WTC11 (cell line): Measurements from ENCODE around the gene GRIK2. TPM values are rescaled to one million over a fixed set of nuclear protein-coding genes. Genes with fewer than 3 reads are reported as not detected.

Experiments
- ATAC-seq: fragments of 200-7000 bp; cut with Tn5 transposase; 2 replicates; pipeline ENCODE4 v1.10.0; 2021; ENCODE audit warnings: mild to moderate bottlenecking, moderate library complexity
- CTCF ChIA-PET: fragments of 300-600 bp; sonication (Branson Sonifier 250); formaldehyde crosslinking; loops from one replicate; lab custom pipeline; 2021; ENCODE audit warnings: antibody characterized with exemption; lab: Charles Lee
- POLR2A ChIA-PET: fragments of 350-600 bp; sonication (Branson Sonifier 250); formaldehyde crosslinking; loops from one replicate; lab custom pipeline; 2021; ENCODE audit warnings: antibody characterized with exemption; lab: Charles Lee
- DNase-seq: peaks from one replicate; pipeline ENCODE4 v3.0.0; 2021; ENCODE audit warnings: low spot score
- H3K27ac Mint-ChIP-seq: 2 replicates; pipeline ENCODE4 v1.8.0; 2021; ENCODE audit warnings: mixed read lengths
- H3K27me3 Mint-ChIP-seq: 2 replicates; pipeline ENCODE4 v1.8.0; 2021; ENCODE audit warnings: low read depth, mild to moderate bottlenecking, moderate library complexity, mixed read lengths
- H3K36me3 Mint-ChIP-seq: 2 replicates; pipeline ENCODE4 v1.8.0; 2021; ENCODE audit warnings: mixed read lengths
- H3K4me1 Mint-ChIP-seq: 2 replicates; pipeline ENCODE4 v1.8.0; 2022; ENCODE audit warnings: mixed read lengths
- H3K4me3 Mint-ChIP-seq: 2 replicates; pipeline ENCODE4 v1.8.0; 2021; ENCODE audit warnings: mild to moderate bottlenecking, moderate library complexity, mixed read lengths
- H3K9me3 Mint-ChIP-seq: 2 replicates; pipeline ENCODE4 v1.8.0; 2021; ENCODE audit warnings: mixed read lengths
- AR ChIP-seq: fragments of 250-450 bp; sonication (Bioruptor Pico); IDR thresholded peaks from 2 replicates; pipeline ENCODE4 v1.9.0; 2021; ENCODE audit warnings: mild to moderate bottlenecking
- CBFB ChIP-seq: sonication (generic); formaldehyde crosslinking; IDR thresholded peaks from 2 replicates; pipeline ENCODE4 v1.8.1; 2022; ENCODE audit warnings: mild to moderate bottlenecking, low read depth, missing genetic modification reagents
- CREM ChIP-seq: sonication (generic); formaldehyde crosslinking; IDR thresholded peaks from 2 replicates; pipeline ENCODE4 v1.8.1; 2022; ENCODE audit warnings: mild to moderate bottlenecking, missing genetic modification reagents, moderate library complexity
- MYBL2 ChIP-seq: sonication (generic); formaldehyde crosslinking; IDR thresholded peaks from 2 replicates; pipeline ENCODE4 v1.8.1; 2023; ENCODE audit warnings: mild to moderate bottlenecking, moderate library complexity, missing genetic modification reagents
- PRDM15 ChIP-seq: sonication (generic); formaldehyde crosslinking; IDR thresholded peaks from 2 replicates; pipeline ENCODE4 v1.8.0; 2022; ENCODE audit warnings: missing genetic modification reagents
- PREB ChIP-seq: sonication (generic); formaldehyde crosslinking; IDR thresholded peaks from 2 replicates; pipeline ENCODE4 v1.8.1; 2022; ENCODE audit warnings: mild to moderate bottlenecking, missing genetic modification reagents, moderate library complexity, borderline replicate concordance
- PRRX2 ChIP-seq: fragments of 250-450 bp; sonication (Bioruptor Pico); IDR thresholded peaks from 2 replicates; pipeline ENCODE4 v1.8.0; 2021; ENCODE audit warnings: mild to moderate bottlenecking
- SP1 ChIP-seq: sonication (generic); formaldehyde crosslinking; conservative IDR thresholded peaks from 2 replicates; pipeline ENCODE4 v1.8.1; 2022; ENCODE audit warnings: missing genetic modification reagents
- TCF7 ChIP-seq: sonication (generic); formaldehyde crosslinking; IDR thresholded peaks from 2 replicates; pipeline ENCODE4 v1.8.0; 2022; ENCODE audit warnings: mild to moderate bottlenecking, low read depth, missing genetic modification reagents, moderate library complexity
- ZBTB43 ChIP-seq: sonication (generic); formaldehyde crosslinking; IDR thresholded peaks from 2 replicates; pipeline ENCODE4 v1.8.1; 2023; ENCODE audit warnings: mild to moderate bottlenecking, missing genetic modification reagents
- ZNF121 ChIP-seq: sonication (generic); formaldehyde crosslinking; IDR thresholded peaks from 2 replicates; pipeline ENCODE4 v1.8.0; 2023; ENCODE audit warnings: missing genetic modification reagents
- total RNA-seq: library from RNA; stranded (reverse); gene quantifications from 3 replicates; pipeline ENCODE4 v1.2.3, GENCODE V29; 2021
- TF ChIP-seq, protein P1 (sequence below): sonication (generic); formaldehyde crosslinking; IDR thresholded peaks from 2 replicates; pipeline ENCODE4 v1.8.1; 2023; ENCODE audit warnings: mild to moderate bottlenecking, missing genetic modification reagents, moderate library complexity
- TF ChIP-seq, protein P2 (sequence below): sonication (generic); formaldehyde crosslinking; IDR thresholded peaks from 2 replicates; pipeline ENCODE4 v1.8.1; 2023; ENCODE audit warnings: mild to moderate bottlenecking, missing genetic modification reagents, borderline replicate concordance
- TF ChIP-seq, protein P3 (sequence below): fragments of 250-450 bp; sonication (Bioruptor Pico); IDR thresholded peaks from 2 replicates; pipeline ENCODE4 v1.8.0; 2021; ENCODE audit warnings: mild to moderate bottlenecking

The GRIK2 gene
- total RNA-seq, 1 experiment from 2014 or later, result 2.7 TPM

DNA sequence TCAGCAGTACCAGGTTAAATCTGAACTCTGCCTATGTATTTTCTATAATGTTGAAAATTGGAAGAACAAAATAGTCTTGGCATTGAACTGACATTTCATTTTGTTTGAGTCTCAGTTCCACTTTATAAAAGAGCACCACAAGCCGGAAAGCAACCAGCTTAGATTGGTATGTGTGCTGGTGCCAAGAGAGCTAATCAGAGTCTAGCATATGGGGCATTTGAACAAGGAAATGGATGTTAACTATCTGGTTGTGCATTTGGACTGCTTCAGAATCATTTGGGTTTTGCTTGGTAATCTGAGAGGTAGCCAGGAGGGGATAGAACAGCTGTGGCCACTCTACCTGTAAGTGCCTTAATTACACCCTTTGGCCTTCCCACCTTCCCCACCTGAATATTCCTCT lies 184.8 kb downstream of the GRIK2 start:
- Mint-ChIP-seq H3K4me1 (peaks cover 12% of the 10 kb centered on the region), H3K36me3 (no peaks in the 10 kb centered on the region), H3K9me3 (peaks cover 15% of the 10 kb centered on the region), H3K27me3 (no peaks in the 10 kb centered on the region), H3K27ac (peak overlapping the region; percentile 3; the same call in 1 of the 2 replicates), H3K4me3 (no peak overlapping the region)
- ATAC-seq, result peak; percentile 56; the same call in 1 of the 2 replicates
- ChIA-PET CTCF (no interaction called here), POLR2A (interaction anchor here (0.6 kb wide), 1 partner anchor 14 kb away, joined by 3 read pairs; no protein-coding TSS in a partner anchor)
- DNase-seq, result no peak
- TF ChIP-seq, protein P1, sequence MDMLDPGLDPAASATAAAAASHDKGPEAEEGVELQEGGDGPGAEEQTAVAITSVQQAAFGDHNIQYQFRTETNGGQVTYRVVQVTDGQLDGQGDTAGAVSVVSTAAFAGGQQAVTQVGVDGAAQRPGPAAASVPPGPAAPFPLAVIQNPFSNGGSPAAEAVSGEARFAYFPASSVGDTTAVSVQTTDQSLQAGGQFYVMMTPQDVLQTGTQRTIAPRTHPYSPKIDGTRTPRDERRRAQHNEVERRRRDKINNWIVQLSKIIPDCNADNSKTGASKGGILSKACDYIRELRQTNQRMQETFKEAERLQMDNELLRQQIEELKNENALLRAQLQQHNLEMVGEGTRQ (CRISPR knock-in tag), result no peak
- TF ChIP-seq MYBL2 (CRISPR knock-in tag) (no peak), ZBTB43 (no peak), PRRX2 (CRISPR knock-in tag) (no peak), SP1 (CRISPR knock-in tag) (no peak), AR (no peak), TCF7 (CRISPR knock-in tag) (no peak), CREM (CRISPR knock-in tag) (no peak), CBFB (CRISPR knock-in tag) (no peak), PRDM15 (CRISPR knock-in tag) (no peak), PREB (CRISPR knock-in tag) (no peak), ZNF121 (no peak)
- TF ChIP-seq, protein P2, sequence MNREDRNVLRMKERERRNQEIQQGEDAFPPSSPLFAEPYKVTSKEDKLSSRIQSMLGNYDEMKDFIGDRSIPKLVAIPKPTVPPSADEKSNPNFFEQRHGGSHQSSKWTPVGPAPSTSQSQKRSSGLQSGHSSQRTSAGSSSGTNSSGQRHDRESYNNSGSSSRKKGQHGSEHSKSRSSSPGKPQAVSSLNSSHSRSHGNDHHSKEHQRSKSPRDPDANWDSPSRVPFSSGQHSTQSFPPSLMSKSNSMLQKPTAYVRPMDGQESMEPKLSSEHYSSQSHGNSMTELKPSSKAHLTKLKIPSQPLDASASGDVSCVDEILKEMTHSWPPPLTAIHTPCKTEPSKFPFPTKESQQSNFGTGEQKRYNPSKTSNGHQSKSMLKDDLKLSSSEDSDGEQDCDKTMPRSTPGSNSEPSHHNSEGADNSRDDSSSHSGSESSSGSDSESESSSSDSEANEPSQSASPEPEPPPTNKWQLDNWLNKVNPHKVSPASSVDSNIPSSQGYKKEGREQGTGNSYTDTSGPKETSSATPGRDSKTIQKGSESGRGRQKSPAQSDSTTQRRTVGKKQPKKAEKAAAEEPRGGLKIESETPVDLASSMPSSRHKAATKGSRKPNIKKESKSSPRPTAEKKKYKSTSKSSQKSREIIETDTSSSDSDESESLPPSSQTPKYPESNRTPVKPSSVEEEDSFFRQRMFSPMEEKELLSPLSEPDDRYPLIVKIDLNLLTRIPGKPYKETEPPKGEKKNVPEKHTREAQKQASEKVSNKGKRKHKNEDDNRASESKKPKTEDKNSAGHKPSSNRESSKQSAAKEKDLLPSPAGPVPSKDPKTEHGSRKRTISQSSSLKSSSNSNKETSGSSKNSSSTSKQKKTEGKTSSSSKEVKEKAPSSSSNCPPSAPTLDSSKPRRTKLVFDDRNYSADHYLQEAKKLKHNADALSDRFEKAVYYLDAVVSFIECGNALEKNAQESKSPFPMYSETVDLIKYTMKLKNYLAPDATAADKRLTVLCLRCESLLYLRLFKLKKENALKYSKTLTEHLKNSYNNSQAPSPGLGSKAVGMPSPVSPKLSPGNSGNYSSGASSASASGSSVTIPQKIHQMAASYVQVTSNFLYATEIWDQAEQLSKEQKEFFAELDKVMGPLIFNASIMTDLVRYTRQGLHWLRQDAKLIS, result no peak
- TF ChIP-seq, protein P3, sequence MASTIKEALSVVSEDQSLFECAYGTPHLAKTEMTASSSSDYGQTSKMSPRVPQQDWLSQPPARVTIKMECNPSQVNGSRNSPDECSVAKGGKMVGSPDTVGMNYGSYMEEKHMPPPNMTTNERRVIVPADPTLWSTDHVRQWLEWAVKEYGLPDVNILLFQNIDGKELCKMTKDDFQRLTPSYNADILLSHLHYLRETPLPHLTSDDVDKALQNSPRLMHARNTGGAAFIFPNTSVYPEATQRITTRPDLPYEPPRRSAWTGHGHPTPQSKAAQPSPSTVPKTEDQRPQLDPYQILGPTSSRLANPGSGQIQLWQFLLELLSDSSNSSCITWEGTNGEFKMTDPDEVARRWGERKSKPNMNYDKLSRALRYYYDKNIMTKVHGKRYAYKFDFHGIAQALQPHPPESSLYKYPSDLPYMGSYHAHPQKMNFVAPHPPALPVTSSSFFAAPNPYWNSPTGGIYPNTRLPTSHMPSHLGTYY (CRISPR knock-in tag), result no peak
